Neural cell (in vitro differentiated cells): Measurements from ENCODE around the gene GPR26. TPM values are rescaled to one million over a fixed set of nuclear protein-coding genes. Genes with fewer than 3 reads are reported as not detected.

Source experiments
- H2AFZ ChIP-seq: fragments of 200-600, 300-800 bp; sonication (generic), shearing (Covaris generic); 2 replicates; pipeline ENCODE4 v1.6.0; 2014; ENCODE audit warnings: low read depth, mild to moderate bottlenecking, antibody characterized with exemption, low read length, moderate library complexity
- H3F3A ChIP-seq: fragments of 200-600 bp; shearing (Covaris generic); 2 replicates; pipeline ENCODE4 v1.6.1; 2016; ENCODE audit warnings: mild to moderate bottlenecking, moderate library complexity, mixed read lengths, antibody characterized with exemption, low read length; ENCODE audit not compliant: insufficient read depth, poor library complexity, severe bottlenecking
- H3K27ac ChIP-seq: fragments of 200-600, 300-800 bp; sonication (generic), shearing (Covaris generic); 2 replicates; pipeline ENCODE4 v1.5.1; 2014; ENCODE audit warnings: mild to moderate bottlenecking, low read length, moderate library complexity
- H3K27me3 ChIP-seq: fragments of 300-800, 200-600 bp; sonication (generic), shearing (Covaris generic); 2 replicates; pipeline ENCODE4 v1.6.0; 2014; ENCODE audit warnings: mild to moderate bottlenecking, low read depth, low read length, moderate library complexity; ENCODE audit not compliant: insufficient read depth
- H3K36me3 ChIP-seq: fragments of 300-800, 200-600 bp; sonication (generic), shearing (Covaris generic); 2 replicates; pipeline ENCODE4 v1.5.1; 2014; ENCODE audit warnings: mild to moderate bottlenecking, antibody characterized with exemption, low read length, moderate library complexity; ENCODE audit not compliant: insufficient read depth
- H3K4me2 ChIP-seq: fragments of 300-800, 200-600 bp; sonication (generic), shearing (Covaris generic); 2 replicates; pipeline ENCODE4 v1.6.0; 2014; ENCODE audit warnings: mild to moderate bottlenecking, low read length
- H3K4me3 ChIP-seq: fragments of 300-800, 200-600 bp; sonication (generic), shearing (Covaris generic); 2 replicates; pipeline ENCODE4 v1.5.1; 2014; ENCODE audit warnings: mild to moderate bottlenecking, low read length, moderate library complexity
- H3K79me2 ChIP-seq: fragments of 200-600 bp; shearing (Covaris generic); replicated peaks from 2 replicates; pipeline ENCODE4 v1.6.0; 2014; ENCODE audit warnings: mild to moderate bottlenecking, low read length, moderate library complexity; ENCODE audit not compliant: insufficient read depth
- H3K9ac ChIP-seq: fragments of 300-800, 200-600 bp; sonication (generic), shearing (Covaris generic); 2 replicates; pipeline ENCODE4 v1.6.1; 2016; ENCODE audit warnings: mild to moderate bottlenecking, low read length, mixed read lengths
- H3K9me2 ChIP-seq: fragments of 200-600 bp; shearing (Covaris generic); 2 replicates; pipeline ENCODE4 v1.6.1; 2016; ENCODE audit warnings: mild to moderate bottlenecking, low read length, mixed read lengths; ENCODE audit not compliant: insufficient read depth
- H3K9me3 ChIP-seq: fragments of 200-600, 300-800 bp; sonication (generic), shearing (Covaris generic); 2 replicates; pipeline ENCODE4 v1.6.1; 2016; ENCODE audit warnings: mild to moderate bottlenecking, mixed run types, low read length, moderate library complexity, mixed read lengths
- H4K20me1 ChIP-seq: fragments of 200-600 bp; shearing (Covaris generic); 2 replicates; pipeline ENCODE4 v1.6.1; 2016; ENCODE audit warnings: mild to moderate bottlenecking, mixed run types; ENCODE audit not compliant: insufficient read depth
- CTCF ChIP-seq: fragments of 450-650 bp; IDR thresholded peaks from 2 replicates; pipeline ENCODE4 v1.5.1; 2014; ENCODE audit warnings: antibody characterized with exemption, mild to moderate bottlenecking, moderate library complexity; ENCODE audit not compliant: poor library complexity, severe bottlenecking
- EP300 ChIP-seq: fragments of 450-650 bp; conservative IDR thresholded peaks from 2 replicates; pipeline ENCODE4 v1.6.1; 2014; ENCODE audit warnings: antibody characterized with exemption, mild to moderate bottlenecking, moderate library complexity; ENCODE audit not compliant: poor library complexity, severe bottlenecking
- EZH2 ChIP-seq: fragments of 200-600, 300-800 bp; shearing (Covaris generic), sonication (generic); IDR thresholded peaks from 2 replicates; pipeline ENCODE4 v1.6.1; 2014; ENCODE audit warnings: antibody characterized with exemption, low read length, borderline replicate concordance, mild to moderate bottlenecking; ENCODE audit not compliant: insufficient read depth, poor library complexity, severe bottlenecking
- MXI1 ChIP-seq: fragments of 450-650 bp; conservative IDR thresholded peaks from 2 replicates; pipeline ENCODE4 v1.6.1; 2014; ENCODE audit warnings: antibody characterized with exemption, mild to moderate bottlenecking; ENCODE audit not compliant: poor library complexity, severe bottlenecking
- POLR2AphosphoS5 ChIP-seq: IDR thresholded peaks from 2 replicates; pipeline ENCODE4 v1.6.1; 2012
- RAD21 ChIP-seq: fragments of 450-650 bp; conservative IDR thresholded peaks from 2 replicates; pipeline ENCODE4 v1.6.1; 2014; ENCODE audit warnings: antibody characterized with exemption, mild to moderate bottlenecking, moderate library complexity
- REST ChIP-seq: IDR thresholded peaks from 2 replicates; pipeline ENCODE4 v1.6.1; 2012; ENCODE audit warnings: borderline replicate concordance
- SMC3 ChIP-seq: fragments of 450-650 bp; conservative IDR thresholded peaks from 2 replicates; pipeline ENCODE4 v1.6.1; 2014; ENCODE audit warnings: antibody characterized with exemption, mild to moderate bottlenecking, moderate library complexity; ENCODE audit not compliant: poor library complexity
- TAF1 ChIP-seq: IDR thresholded peaks from 2 replicates; pipeline ENCODE4 v1.6.1; 2012; ENCODE audit warnings: low read depth
- polyA plus RNA-seq: library from polyadenylated mRNA; depleted of rRNA; stranded (reverse); fragments of >200 nt; gene quantifications from 2 replicates; pipeline ENCODE4 v1.2.3, GENCODE V29; 2014

GPR26 gene
- polyA plus RNA-seq, 1 donor from 2014 or later, result 8.1 TPM

- Histone ChIP-seq H3K27ac (no peak overlapping the region), H3K9me2 (no peaks in the 10 kb centered on the region), H3K36me3 (no peaks in the 10 kb centered on the region), H3K4me2 (no peak overlapping the region), H2AFZ (no peak overlapping the region), H3K27me3 (peaks cover 40% of the 10 kb centered on the region), H3K9me3 (no peaks in the 10 kb centered on the region), H3F3A (no peaks in the 10 kb centered on the region), H4K20me1 (no peaks in the 10 kb centered on the region), H3K79me2 (no peaks in the 10 kb centered on the region), H3K9ac (no peak overlapping the region), H3K4me3 (no peak overlapping the region)
- TF ChIP-seq REST (no peak), CTCF (no peak), TAF1 (no peak), RAD21 (no peak), EP300 (no peak), SMC3 (no peak), MXI1 (no peak), POLR2AphosphoS5 (no peak), EZH2 (no peak)
These were observed 2.6 kb upstream of the GPR26 start for GRCh38 chr10:123663522-123663921.

DNA sequence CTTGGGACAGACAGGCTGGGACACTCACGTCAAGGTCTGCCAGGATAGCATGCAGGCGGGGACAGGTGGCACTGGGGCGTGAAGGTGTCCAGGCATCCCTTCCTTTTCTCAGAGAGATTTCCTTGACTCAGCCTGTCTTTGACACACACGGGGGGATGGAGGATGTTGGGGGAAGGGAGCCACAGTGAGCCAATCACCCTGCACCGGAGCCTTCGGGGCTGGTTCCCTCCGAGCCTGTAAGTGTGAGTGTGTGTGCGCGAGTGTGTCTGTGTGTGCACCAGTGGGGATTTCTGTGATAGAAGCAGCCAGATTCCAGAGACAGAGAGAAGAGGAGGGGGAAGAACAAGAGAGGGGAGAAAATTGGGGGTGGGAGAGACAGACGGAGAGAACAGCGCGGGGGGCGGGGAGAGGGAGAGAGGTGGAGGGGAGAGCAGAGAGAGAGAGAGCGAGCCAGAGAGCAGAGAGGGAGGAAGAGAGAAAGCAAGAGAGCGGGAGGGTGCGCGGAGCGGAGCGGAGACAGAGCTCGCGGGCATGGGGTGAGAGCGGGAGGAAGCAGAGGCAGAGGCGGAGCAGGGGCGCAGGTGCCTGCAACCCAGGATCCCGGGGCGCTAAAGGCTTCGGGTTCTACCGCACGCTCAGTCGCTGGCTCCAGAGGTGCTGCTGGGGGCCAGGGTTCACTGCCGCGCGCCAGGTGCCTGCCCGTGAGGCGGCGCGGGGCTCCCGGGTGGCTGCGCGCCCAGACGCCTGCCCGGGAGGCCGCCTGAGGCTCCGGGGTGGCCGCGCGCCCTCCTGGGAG is 466 bp upstream of the GPR26 start:
- no peaks in the 10 kb centered on the region for H3F3A ChIP-seq
- H3K9me3 ChIP-seq, result no peaks in the 10 kb centered on the region
- H2AFZ ChIP-seq, result peak overlapping the region; percentile 33
- H3K4me2 ChIP-seq, result no peak overlapping the region
- no peaks in the 10 kb centered on the region for H3K9me2 ChIP-seq
- no peaks in the 10 kb centered on the region for H3K79me2 ChIP-seq
- peak overlapping the region; percentile 87 for H3K4me3 ChIP-seq
- H3K27ac ChIP-seq, result peak overlapping the region; percentile 86
- peaks cover 55% of the 10 kb centered on the region for H3K27me3 ChIP-seq
- H3K9ac ChIP-seq, result peak overlapping the region; percentile 80
- no peaks in the 10 kb centered on the region for H4K20me1 ChIP-seq
- TF ChIP-seq SMC3 (no peak), EP300 (peak; percentile 41), RAD21 (no peak), EZH2 (no peak), REST (peak; percentile 58), TAF1 (peak; percentile 69)
- H3K36me3 ChIP-seq, result no peaks in the 10 kb centered on the region
